GM18867 (cell line): ENCODE results near the gene NDUFB4.
A peak's percentile ranks its signal among the peaks of the same experiment; 100 is the strongest.
"Not testable (repeated sequence)": the region's sequence is repeated elsewhere in the genome, so short reads cannot be mapped to it uniquely, and the experiment has no call there.

Experiments used
- ATAC-seq: cut with Tn5 transposase; IDR thresholded peaks from one replicate; pipeline ENCODE4 v1.9.1; 2021; ENCODE audit warnings: mild to moderate bottlenecking, moderate library complexity; ENCODE audit not compliant: unreplicated experiment

Gene NDUFB4

DNA sequence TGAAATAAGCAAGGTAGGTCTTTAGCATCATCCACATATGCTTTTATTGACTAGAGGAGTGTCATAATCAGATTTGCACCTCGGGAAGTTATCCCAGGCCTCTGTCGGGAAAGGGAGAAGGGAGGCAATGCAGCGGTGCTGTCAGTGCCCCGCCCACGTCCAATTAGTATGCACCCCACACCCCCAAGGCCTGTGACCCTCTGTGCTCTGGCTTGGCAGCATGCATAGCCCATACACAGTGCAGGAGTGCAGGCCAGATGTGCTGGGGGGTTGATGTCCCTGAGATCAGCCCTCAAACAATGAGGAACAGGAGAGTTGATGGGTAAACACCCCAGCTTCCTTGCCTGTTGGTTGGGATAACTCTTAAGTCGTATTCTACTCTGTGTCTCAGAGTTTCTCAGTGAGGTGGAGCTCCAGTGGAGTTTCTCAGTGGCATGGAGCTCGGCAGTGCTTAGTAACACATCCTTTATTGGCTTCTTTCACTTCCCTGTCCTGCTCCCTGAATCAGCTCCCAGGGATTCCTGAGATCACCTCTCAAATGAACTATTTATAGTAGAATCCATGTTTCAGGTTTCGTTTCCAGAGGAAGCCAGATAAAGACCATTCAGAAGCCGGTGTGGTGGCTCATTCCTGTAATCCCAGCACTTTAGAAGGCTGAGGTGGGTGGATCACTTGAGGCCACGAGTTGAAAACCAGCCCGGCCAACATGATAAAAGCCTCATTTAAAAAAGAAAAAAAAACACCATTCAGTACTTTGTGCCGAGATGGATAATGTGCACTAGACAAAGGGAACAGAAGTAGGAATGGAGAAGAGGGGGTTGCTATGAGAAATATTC lies 26.7 kb upstream of the NDUFB4 start:
- ATAC-seq: no peak

DNA sequence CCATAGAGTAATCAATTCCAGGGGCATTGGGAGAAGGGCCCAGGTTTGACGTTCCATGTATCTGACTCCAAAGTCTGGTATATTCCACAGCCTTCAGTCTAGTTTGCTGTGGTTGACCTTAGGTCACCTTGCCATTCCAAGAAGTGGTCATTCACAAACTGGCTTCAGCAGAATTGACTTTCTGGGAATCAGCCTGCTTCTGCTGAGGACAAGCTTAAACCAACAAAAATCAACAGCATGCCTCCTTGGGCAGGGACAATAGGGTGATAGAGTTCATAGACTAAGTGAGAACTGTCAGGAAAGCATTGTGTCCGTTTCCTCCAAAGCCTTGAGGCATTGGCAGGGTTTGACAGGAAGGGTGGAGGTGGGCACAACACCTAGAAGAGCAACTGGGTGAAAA lies 24.1 kb upstream of the NDUFB4 start:
- no peak for ATAC-seq

DNA sequence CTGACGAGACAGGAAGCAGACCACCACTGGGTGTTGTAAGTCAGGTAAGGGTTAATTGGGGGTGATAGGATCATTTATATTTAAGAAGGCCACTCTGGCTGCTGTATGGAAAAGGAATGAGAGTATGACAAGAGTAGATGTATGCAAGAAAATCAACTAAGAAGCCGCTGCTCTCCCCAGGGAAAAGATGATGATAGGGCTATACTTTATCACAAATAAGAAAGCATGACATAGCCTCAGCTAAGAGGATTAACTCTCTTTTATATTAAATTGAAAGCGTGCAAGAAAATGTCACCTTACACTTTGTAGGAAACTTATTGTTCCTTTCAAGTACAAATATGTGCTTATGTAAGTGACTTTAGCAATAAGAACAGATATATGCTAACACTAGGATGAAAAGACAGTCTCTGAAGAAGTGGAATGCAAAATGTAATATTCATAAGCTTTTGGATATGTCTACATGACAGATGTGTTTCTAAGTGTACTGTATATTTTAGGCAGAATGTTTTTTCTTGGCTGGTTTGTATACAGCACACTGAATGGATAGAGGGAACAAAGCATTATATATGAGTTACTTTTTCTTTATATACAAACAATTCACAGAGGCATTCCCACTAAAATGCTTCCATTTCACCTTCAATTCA lies 8.7 kb upstream of the NDUFB4 start:
- no peak for ATAC-seq

DNA sequence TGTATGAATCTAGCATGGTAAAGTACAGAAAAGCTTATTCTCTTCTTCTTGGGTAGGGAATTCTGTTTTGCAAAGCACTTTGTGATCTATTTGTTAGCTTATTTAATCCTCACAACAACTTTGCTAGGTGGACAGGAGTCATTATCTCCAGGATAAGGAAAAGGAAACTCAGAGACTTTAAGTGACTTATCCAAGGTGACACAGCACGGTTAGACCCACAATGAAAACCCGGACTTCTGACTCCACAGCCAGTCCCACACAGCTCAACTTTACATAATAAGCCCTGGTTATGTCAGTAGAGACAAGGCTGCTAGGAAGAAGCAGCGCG lies 384 bp upstream of the NDUFB4 start:
- ATAC-seq: no peak

DNA sequence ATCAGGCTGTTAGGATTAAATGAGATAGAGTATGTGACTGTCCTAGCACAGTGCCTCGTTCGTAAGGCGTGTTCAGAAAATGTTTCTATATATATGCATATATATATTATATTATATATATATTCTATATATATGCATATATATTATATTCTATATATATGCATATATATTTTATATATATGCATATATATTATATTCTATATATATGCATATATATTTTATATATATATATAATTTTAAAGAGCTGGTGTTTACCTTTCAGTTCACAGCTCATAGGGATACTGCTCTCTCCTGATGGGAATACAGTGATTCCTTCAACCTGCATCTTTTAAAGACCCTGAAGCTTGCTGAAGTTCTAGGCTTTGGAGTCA lies 702 bp downstream of the NDUFB4 start:
- ATAC-seq: no peak

DNA sequence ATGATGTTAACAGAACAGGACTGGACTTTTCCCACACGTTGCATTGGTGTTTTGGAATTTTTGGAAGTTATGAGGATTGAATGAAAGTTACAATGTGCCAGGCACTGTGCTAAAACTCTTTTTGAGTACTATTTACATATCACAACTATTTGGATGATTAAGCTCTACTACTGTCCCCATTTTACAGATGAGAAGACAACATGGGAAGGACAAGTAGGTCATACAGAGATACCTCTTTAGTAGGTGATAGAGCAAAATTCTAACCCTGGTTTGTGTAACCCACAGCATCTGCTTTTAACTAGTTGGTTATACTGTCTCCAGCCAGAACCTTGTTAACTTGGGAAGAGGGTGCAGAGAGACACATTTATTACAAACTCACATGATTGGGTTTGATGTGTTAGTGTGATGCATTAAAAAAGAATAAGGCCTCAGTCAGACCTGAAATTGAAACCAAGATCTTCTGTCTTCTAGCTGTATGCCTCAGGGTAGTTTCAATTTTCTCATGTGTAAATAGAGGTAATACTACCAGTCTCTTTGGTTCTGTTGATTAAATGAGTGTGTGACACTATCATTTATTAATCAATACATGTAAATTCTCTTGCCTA lies 1.4 kb downstream of the NDUFB4 start:
- ATAC-seq: peak; percentile 55

DNA sequence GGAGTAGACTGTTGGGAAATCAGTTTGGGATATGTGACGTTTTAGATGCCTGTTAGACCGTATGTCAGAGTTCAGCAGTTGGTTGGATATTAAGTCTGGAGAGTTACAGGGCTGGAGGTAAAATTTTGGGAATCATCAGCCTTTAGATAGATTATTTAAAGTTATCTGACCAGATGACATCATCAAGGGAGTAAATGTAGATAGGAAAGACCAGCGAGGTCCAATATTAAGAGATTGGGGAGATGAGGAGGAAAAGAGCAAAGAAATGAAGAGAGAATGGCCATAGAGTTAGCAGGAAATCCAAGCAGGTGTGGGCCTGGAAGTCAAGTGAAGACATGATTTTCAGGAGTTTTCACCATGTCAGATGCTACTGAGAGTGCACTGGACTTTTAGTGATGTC lies 3.1 kb downstream of the NDUFB4 start:
- ATAC-seq: no peak

DNA sequence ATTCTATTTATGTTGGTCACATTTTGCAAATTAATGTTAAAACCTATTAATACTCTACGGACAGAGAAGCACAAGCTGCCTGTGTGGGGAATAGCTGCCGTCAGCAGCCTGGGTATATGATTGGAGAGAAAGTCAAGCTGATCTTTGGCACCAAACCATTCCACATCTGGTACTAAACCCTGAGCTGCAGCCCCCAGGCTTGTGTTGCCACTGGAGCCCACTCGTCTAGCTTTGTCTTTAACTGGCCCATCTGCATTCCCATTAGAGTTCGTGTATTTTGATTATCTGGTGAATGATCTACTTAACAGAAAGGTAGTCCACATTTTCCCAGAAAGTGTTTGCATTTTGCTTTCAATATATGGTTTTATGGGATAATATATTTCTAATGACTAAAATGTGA lies 5.4 kb downstream of the NDUFB4 start:
- ATAC-seq: no peak

DNA sequence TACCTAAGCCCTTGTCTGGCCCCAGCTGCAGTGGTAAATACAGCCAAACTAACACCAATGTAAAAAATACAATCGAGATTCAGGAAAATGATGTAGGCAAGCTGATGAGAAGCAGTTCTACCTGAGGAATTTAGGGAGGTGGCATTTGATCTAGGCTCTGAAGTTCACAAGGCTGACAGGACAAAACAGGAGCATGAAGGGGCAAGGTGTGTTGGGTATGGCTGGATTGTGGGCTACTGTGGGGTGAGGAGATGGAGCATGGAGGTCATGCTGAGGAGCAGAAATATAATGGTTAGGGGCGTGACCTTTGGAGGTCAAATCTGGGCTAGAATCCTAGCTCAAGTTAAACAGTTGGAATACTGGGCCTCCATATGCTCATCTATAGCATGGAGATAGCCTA lies 6.5 kb downstream of the NDUFB4 start:
- no peak for ATAC-seq

DNA sequence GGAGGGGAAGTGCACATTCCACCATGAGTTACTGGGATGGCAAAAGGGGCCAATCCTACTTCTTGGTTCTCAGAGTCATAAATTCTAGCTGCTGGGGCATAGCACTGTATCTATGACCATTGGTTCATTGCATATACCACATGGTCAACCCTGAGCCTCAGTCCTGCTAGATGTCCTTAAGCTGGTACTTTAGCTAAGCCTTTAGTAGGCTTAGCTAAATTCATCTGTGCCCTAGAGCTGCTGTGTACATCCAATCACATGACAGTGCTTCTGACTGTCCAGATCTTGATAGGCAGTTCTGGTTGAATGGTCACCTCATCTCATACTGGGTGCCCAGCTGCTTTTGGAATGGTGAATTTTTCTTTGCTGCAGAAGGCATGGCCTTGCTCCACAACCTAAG lies 8.2 kb downstream of the NDUFB4 start:
- ATAC-seq: no peak

DNA sequence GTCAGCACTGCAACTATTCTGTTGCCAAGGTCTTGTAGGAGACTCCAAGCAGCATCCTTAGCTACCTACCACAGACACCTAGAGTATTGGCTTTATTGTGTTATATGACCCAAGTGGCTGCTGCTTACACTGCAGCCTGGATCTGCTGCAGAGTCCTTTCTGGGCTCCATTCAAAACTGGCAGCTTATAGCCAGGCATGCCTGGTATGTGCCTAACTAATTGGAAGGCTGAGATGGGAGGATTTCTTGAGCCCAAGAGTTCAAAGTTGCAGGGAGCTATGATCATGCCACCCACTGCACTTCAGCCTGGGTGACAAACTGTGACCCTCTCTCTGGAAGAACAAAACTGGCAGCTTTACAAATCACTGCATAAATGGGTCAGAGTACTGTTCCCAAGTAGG lies 8.6 kb downstream of the NDUFB4 start:
- no peak for ATAC-seq

DNA sequence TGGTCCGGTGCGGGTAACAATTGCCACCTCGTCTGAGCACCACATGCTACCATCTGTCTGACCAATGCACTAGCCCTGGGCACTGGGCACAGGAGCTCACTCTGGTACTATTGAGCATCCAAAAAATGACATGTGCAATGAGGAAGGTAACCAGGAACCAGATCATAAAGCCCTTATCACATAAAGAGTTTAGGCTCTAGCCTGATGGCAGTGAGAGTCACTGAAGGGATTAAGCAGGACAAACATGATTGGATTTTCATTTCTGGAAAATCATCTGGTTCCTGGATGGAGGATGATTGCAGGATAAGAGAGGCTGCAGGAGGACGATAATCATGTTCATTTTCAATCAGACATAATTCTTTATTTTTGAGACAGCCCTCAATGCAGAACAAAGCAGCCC lies 12.4 kb downstream of the NDUFB4 start:
- no peak for ATAC-seq

DNA sequence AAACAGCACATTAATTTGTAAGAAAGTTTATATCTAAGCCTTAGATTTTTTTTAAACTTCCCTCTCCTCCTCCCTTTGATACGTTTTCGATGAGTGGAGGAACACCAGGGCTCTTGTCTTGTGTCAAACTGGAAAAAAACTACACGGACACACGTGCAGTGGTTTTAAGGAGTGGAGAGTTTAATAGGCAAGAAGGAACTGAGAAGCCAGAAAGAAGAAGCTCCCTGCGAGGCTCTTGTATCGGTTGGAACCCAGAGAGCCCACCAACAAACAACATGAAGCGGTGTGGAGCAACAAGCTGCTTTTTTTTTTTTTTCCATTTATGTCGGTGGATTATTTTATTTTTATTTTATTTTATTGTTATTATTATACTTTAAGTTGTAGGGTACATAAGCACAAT lies 18.6 kb downstream of the NDUFB4 start:
- ATAC-seq: no peak

DNA sequence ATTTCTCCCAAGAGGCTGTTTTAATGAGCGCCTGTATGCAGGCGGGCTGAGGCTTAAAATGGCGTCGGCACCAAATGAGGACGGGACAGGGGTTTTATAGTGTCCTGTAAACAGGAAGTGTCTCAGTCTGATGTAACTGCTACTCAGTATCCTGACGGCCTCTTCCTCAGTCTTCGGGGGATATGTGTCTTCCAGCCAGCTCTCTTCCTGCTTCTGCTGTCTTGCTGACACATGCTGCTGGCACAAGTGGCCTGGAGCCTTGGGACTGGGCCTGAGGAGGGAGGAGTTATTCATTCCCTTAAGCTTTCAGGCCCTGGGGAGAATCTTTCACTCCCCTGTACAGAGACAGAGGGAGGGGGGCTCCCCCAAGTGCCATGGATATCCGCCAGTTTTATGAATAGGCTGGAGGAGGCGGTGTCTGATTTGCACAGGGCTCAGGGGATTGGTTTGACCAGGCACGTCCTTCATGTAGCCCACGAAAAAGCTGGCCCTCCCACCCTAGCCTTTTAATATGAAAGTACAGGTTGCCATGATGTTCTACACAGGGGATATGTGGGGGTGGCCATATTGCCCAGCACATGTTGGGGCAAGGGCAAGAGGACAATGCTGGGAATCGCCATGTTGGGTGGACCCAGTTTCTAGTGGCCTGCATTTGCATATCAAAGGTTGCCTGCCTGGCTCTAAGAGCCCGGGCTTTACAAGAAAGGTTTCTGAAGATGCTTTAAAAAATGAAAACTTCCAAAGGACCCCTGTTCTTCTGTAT lies 19.9 kb downstream of the NDUFB4 start:
- no peak for ATAC-seq

DNA sequence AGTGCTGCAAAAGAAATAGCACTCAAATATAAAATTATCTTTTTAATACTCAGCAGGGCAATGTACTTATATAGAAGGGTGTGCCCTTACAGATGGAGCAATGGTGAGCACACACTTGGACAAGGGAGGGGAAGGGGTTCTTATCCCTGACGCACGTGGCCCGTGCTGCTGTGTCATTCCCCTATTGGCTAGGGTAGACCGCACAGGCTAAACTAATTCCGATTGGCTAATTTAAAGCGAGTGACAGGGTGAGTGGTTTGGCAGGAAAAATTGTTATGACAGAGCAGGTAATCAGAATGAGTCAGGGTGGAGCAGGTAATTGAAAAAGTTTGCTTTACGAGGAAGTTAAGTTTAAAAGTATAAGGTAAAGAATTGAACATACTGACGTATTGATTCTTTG lies 20.6 kb downstream of the NDUFB4 start:
- ATAC-seq: not testable (repeated sequence)

DNA sequence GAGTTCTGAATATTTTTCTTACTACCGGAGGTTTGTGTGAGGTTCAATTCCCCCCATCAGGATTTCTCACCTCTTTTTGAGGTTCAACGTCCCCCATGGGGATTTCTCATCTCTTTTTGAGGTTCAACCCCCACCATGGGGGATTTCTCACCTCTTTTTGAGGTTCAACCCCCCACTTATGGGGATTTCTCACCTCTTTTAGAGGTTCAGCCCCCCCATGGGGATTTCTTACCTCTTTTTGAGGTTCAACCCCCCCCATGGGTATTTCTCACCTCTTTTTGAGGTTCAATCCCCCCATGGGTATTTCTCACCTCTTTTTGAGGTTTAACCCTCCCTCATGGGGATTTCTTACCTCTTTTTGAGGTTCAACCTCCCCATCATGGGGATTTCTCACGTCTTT lies 26.3 kb downstream of the NDUFB4 start:
- ATAC-seq: no peak

DNA sequence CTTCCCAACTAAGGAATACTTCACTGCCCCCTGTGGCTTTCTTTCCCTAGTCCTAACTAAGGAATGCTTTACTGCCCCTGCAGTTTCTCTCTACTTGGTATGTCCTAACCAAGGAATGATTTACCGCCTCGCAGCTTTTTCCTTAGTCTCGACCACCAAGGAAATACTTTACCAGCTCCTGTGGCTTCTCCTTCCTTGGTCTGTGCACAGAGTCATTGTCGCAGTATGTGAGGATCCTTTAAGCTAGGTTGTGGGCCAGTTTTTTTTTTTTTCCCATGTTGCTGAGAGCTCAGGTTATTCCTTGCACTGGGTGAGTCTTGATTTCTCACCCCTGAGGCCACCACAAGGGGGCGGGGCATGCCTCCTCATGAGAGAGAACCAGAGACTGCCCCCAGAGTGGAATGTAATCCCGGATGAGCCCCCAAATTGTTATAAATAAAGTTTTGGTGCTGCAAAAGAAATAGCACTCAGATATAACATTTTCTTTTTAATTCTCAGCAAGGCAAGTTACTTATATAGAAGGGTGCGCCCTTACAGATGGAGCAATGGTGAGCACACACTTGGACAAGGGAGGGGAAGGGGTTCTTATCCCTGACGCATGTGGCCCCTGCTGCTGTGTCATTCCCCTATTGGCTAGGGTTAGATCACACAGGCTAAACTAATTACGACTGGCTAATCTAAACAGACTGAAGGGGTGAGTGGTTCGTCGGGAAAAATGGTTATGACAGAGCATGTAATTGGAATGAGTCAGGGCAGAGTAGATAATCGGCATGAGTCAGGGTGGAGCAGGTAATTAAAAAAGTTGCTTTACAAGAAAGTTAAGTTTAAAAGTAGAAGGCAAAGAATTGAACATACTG lies 27.0 kb downstream of the NDUFB4 start:
- no peak for ATAC-seq

DNA sequence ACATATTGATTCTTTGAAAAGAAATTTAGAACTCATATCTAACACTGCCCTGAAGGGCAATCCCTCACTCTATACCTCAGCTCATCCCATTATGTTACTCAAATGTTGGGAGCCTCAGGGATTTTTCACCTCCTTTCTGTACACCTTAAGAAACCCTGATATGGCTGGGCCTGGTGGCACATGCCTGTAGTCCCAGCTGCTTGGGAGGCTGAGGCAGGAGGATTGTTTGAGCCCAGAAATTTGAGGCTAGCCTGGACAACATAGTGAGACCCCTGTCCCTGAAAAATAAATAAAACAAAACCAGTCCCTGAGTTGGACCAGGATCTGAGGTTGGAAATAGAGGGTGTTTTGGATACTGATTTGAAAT lies 27.6 kb downstream of the NDUFB4 start:
- ATAC-seq: no peak

DNA sequence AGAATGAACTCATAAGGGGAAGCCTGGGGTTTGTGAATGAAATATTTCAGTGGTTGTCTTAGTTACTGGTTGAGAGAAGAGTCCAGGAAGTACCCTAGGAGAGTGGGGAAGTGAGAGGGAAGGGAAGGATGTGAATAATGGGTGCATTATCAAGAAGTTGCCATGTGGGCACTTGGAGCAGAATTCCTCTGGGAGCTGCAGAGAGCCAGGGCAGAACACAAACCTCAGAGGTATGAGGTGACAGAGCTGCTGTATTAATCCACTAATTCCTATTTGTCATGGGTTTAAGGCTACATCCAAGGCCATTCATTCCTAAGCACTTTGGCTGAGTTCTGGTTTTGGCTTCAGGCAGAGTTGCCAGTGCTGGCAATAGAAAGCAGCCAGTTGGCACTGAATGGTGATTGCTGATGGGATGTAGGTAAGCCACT lies 29.0 kb downstream of the NDUFB4 start:
- ATAC-seq: no peak

DNA sequence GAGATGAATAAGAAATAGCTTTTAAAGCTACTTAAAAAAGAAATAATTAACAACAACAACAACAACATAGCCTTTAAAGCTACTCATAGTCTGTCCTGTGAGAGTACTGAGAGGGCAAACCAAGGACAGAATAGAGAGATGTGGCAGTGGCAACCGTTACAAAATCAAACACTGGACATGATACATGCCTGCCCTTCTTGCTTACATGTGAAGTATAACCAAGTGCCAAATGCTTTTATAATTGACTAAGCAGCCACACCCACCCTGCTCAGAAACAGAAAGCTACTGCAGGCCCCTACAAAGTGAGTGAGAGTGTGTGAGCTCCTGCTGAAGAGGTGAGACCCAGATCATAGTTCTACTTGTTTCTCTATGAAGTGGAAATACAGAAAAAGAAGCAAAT lies 38.4 kb downstream of the NDUFB4 start:
- ATAC-seq: no peak
